C4-2B (cell line): ENCODE results near the gene PRPF39.

Source experiments
- ZFX ChIP-seq: fragments of 450-650 bp; IDR thresholded peaks from 2 replicates; pipeline ENCODE4 v1.6.1; 2017
- TF ChIP-seq, protein P1 (sequence below): fragments of 450-650 bp; conservative IDR thresholded peaks from 2 replicates; pipeline ENCODE4 v1.5.1; 2017; ENCODE audit warnings: mild to moderate bottlenecking

DNA sequence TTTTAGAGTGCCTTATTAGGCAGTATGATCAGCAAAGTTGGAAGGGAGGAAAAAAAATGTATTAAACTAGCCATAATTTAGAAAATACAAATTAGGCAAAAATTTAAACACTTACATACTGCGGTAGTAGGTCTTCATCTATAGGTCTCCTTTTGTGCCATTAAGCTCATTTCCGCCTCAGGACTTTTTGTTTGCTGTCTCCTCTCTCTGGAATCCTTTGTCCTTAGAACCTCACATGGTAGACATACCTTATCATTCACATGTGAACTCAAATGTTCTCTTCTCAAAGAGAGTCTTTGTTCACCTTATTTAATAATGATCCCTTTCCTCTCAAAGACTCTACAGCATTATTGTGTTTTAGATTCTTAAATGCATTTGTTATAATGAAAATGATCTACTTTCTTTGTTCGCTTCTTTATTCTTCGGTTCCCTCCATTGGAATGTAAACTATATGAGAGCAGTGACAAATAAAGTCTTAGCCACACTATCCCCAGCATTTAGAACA lies 66.5 kb downstream of the PRPF39 start:
- TF ChIP-seq, protein P1, sequence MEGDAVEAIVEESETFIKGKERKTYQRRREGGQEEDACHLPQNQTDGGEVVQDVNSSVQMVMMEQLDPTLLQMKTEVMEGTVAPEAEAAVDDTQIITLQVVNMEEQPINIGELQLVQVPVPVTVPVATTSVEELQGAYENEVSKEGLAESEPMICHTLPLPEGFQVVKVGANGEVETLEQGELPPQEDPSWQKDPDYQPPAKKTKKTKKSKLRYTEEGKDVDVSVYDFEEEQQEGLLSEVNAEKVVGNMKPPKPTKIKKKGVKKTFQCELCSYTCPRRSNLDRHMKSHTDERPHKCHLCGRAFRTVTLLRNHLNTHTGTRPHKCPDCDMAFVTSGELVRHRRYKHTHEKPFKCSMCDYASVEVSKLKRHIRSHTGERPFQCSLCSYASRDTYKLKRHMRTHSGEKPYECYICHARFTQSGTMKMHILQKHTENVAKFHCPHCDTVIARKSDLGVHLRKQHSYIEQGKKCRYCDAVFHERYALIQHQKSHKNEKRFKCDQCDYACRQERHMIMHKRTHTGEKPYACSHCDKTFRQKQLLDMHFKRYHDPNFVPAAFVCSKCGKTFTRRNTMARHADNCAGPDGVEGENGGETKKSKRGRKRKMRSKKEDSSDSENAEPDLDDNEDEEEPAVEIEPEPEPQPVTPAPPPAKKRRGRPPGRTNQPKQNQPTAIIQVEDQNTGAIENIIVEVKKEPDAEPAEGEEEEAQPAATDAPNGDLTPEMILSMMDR: no peak
- TF ChIP-seq ZFX: no peak
